GM21528 (cell line): ENCODE measurements around the gene HBM.
"Not testable (repeated sequence)": the region's sequence is repeated elsewhere in the genome, so short reads cannot be mapped to it uniquely, and the experiment has no call there.

Experiments used
- ATAC-seq: cut with Tn5 transposase; IDR thresholded peaks from one replicate; pipeline ENCODE4 v1.9.1; 2021; ENCODE audit warnings: mild to moderate bottlenecking, moderate library complexity; ENCODE audit not compliant: unreplicated experiment, low FRiP score

HBM gene

GRCh38 chr16:165539-166374 is at the start of gene HBM:
Gene HBM (plus strand): TSS chr16:165978. CDS start chr16:165998, 20 bp downstream.
- ATAC-seq = no peak

- no peak for ATAC-seq
Measured at GRCh38 chr16:116015-116414, 49.8 kb upstream of the HBM start.

- no peak for ATAC-seq
Measured at GRCh38 chr16:117379-118365, 48.1 kb upstream of the HBM start.

GRCh38 chr16:118857-119256 is 46.9 kb upstream of the HBM start:
- no peak for ATAC-seq

- ATAC-seq = no peak
Measured at GRCh38 chr16:119295-119694, 46.5 kb upstream of the HBM start.

GRCh38 chr16:119835-120491 is 45.8 kb upstream of the HBM start:
- no peak for ATAC-seq

GRCh38 chr16:120756-121155 is 45.0 kb upstream of the HBM start:
- no peak for ATAC-seq

- ATAC-seq = no peak
Measured at GRCh38 chr16:122361-122760, 43.4 kb upstream of the HBM start.

GRCh38 chr16:123558-124350 is 42.0 kb upstream of the HBM start:
- ATAC-seq = not testable (repeated sequence)

- ATAC-seq = no peak
Measured at GRCh38 chr16:125011-125410, 40.8 kb upstream of the HBM start.

GRCh38 chr16:129075-129474 is 36.7 kb upstream of the HBM start:
- ATAC-seq = no peak

- ATAC-seq = no peak
Measured at GRCh38 chr16:130533-131173, 35.1 kb upstream of the HBM start.

GRCh38 chr16:132120-132519 is 33.7 kb upstream of the HBM start:
- ATAC-seq = no peak

- ATAC-seq = no peak
Measured at GRCh38 chr16:133716-134115, 32.1 kb upstream of the HBM start.

- ATAC-seq = no peak
Measured at GRCh38 chr16:138049-138417, 27.7 kb upstream of the HBM start.

- no peak for ATAC-seq
Measured at GRCh38 chr16:140175-140857, 25.5 kb upstream of the HBM start.

GRCh38 chr16:142405-142967 is 23.3 kb upstream of the HBM start:
- no peak for ATAC-seq

GRCh38 chr16:143047-143446 is 22.7 kb upstream of the HBM start:
- ATAC-seq = no peak

- ATAC-seq = no peak
Measured at GRCh38 chr16:143456-143855, 22.3 kb upstream of the HBM start.
